GM18499 (cell line): ENCODE results near the gene TMEM80.
A peak's percentile ranks its signal among the peaks of the same experiment; 100 is the strongest.
"Not testable (repeated sequence)": the region's sequence is repeated elsewhere in the genome, so short reads cannot be mapped to it uniquely, and the experiment has no call there.

Source experiments
- ATAC-seq: cut with Tn5 transposase; IDR thresholded peaks from one replicate; pipeline ENCODE4 v1.9.1; 2021; ENCODE audit warnings: moderate number of reproducible peaks; ENCODE audit not compliant: insufficient read depth, unreplicated experiment

The TMEM80 gene

GRCh38 chr11:678297-678696 is 17.3 kb upstream of the TMEM80 start:
- no peak for ATAC-seq

GRCh38 chr11:679271-680207 is 16.1 kb upstream of the TMEM80 start:
- ATAC-seq: no peak

GRCh38 chr11:680476-680875 is 15.1 kb upstream of the TMEM80 start:
- no peak for ATAC-seq

DNA sequence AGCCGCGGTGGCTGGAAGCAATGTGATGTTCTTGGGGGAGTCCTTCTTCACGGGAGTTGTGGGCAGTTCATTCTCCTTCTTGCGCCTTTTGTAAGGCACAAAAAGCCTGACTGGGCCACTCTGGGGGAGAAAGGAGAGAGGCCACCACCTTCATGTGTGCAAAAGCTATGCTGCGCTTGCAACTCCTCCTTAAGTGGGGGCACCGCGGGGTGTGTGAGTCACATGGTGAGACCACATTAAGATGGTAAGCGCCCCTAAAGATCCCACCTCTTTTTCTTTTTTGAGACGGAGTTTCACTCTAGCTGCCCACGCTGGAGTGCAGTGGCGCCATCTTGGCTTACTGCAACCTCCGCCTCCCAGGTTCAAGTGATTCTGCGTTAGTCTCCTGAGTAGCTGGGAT is 14.6 kb upstream of the TMEM80 start:
- ATAC-seq: no peak

- no peak for ATAC-seq
These were observed 9.0 kb upstream of the TMEM80 start for GRCh38 chr11:686451-687243.

DNA sequence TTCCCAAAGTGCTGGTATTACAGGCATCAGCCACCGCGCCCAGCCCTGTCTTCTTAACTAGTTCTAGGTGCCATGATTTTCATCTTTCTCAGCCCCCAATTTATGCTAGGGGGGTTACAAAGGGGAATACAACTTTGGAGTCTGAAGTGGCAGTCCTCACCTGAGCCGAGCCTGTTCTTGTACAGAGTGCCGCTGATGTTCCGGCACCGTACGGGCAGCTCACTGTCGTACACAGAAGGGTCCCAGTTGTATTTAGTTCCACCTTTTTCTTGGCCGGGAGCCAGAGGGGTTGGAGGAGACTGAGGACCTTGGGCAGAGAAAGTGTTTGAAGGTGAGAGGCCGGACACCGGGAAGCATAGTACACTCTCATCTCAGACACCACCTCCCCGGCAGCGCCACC is 7.9 kb upstream of the TMEM80 start:
- ATAC-seq: no peak

DNA sequence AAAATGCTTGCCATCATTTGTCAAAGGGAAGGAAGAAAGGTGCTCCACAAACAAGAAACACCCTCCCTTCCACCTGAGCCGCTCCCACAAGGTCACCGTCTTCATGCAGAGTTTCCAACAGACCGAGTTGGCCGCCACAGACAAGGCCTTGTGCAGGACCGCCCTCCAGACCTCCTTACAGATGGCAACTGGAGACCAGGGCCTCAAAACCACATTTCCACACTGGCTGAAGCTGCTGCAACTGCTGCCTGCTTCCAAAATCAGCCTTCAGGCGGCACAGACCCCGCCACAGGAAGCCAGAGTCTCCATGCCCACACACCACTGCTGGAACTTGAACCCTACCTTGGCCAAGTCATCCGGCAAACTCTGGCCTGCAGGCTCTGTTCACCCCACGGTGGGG is 6.9 kb upstream of the TMEM80 start:
- no peak for ATAC-seq

DNA sequence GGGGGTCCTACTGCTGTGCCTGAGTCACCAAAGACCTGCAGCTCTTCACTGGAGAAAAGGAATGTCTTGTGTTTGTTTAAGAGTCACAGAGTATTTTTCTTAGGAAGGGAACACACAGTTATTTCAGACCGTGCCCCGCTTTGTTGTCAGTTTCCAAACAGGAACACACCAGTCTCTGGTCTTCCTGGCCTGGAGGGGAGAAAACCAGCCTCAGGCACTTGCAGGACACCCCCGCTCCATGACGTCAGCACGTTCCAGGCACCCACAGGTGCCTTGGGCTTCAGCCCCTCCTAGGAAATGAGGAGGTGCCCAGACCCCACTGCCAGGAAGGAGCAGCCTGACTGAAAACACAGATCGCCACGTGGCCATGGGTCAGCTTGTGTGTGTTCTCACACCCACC is 6.0 kb upstream of the TMEM80 start:
- ATAC-seq: no peak

- not testable (repeated sequence) for ATAC-seq
These were observed 5.4 kb upstream of the TMEM80 start for GRCh38 chr11:690244-690643.

GRCh38 chr11:690738-691633 is 4.6 kb upstream of the TMEM80 start:
- no peak for ATAC-seq

- no peak for ATAC-seq
These were observed 3.7 kb upstream of the TMEM80 start for GRCh38 chr11:691710-692590.

DNA sequence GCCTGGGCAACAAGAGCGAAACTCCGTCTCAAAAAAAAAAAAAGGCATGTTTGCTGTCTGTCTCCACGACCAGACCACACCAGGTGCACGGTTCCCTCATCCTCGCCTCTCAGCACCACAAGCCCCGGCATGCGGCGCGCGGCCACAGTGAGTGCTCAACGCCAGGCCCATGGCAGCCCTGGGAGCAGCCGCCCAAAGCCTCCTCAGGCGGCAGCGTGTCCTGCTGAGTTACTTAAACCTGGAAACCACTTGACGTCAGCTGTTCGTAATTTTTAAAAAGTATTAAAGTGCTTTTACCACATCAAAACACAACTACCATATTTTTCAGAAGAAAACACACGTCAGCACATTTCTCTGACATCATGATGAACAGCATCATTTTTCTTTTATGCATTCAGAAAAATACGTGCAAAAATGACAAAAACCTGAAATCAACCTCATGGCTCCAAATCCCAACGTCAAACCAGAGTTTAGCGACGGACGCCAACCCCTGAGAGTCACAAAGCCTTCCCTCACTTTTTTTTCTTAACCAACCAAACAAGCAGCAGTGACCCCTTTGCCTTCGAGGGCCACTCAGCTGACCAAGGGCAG is 2.7 kb upstream of the TMEM80 start:
- ATAC-seq: no peak

- ATAC-seq: no peak
These were observed 2.2 kb upstream of the TMEM80 start for GRCh38 chr11:693415-693831.

GRCh38 chr11:693887-694562 is 1.6 kb upstream of the TMEM80 start:
- ATAC-seq: no peak

GRCh38 chr11:694563-695287 is 891 bp upstream of the TMEM80 start, which contains the start of gene DEAF1:
TSS of gene DEAF1 (minus strand) at chr11:695222. CDS start at chr11:695047, 175 bp downstream.
- ATAC-seq: no peak

DNA sequence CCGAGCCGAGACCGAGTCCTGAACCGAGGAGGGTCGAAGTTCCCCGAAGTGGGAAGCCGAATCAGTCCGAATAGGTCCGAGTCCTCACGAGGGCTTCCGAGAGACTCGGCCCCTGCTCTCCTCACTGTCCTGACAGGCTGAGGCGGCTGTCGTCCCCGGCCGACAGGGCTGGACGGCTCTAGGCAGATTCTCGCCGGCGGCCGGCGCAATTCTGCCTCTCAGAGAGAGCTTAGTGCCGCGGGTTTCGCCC is 403 bp upstream of the TMEM80 start:
- peak; percentile 60 for ATAC-seq

DNA sequence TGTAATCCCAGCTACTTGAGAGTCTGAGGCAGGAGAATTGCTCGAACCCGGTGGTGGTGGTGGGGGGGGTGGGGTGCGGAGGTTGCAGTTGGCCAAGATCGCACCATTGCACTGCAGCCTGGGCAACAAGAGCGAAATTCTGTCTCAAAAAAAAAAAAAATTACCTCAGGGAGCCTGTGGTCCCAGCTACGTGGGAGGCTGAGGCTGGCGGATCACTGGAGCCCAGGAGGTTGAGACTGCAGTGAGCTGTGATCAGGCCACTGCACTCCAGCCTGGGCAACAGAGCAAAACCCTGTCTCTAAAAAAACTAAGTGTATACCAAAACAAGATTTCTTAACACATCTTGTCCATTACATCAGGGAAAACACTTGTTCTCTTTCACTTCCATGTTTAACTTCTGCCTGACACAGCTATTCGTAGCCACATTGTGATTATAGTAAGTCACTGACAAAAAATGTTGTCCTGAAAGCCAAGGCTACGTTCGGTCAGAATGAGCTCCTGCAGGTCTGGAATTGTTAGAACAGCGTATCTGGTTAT is 1.4 kb downstream of the TMEM80 start:
- no peak for ATAC-seq

DNA sequence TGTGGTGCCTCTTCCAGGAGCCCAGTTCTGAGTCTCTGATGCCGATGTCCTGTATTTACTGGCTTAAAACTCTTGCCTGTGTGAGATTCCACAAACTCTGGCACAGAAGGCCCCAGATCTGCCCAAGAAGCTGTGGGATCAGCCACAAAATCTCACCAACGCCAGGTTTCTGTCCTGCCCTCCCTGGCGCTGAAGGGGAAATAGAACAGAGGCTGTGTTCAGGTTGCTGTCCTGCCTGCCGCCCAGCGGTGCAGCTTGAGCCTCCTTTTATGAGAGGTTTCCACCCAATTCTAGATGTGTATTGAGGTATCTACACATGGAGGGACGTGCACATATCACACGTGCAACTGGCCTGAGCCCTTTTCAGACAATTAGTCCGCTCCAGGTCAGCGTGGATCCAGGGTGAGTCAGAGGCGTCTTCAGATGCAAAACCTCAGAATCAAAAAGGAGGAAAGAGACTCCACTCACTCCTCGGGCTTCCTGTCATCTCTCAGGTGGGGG is 2.2 kb downstream of the TMEM80 start:
- ATAC-seq: no peak
